Osteoblast (primary cell): ENCODE results near the gene TAS2R9. TPM values are rescaled to one million over a fixed set of nuclear protein-coding genes. Genes with fewer than 3 reads are reported as not detected.

Experiments used
- DNase-seq: peaks from one replicate; pipeline ENCODE4 v3.0.0; 2011; ENCODE audit warnings: low spot score, mixed read lengths; ENCODE audit not compliant: insufficient read length; ENCODE audit errors: missing footprints
- H2AFZ ChIP-seq: 2 replicates; pipeline ENCODE4 v1.6.0; 2011; ENCODE audit warnings: mild to moderate bottlenecking, low read length
- H3K27ac ChIP-seq: 2 replicates; pipeline ENCODE4 v1.5.1; 2011; ENCODE audit warnings: mild to moderate bottlenecking, low read depth, low read length, moderate library complexity
- H3K27me3 ChIP-seq: 2 replicates; pipeline ENCODE4 v1.6.0; 2012; ENCODE audit warnings: mild to moderate bottlenecking, control low read depth, inconsistent platforms, low read length, moderate library complexity; ENCODE audit not compliant: insufficient read depth
- H3K36me3 ChIP-seq: 2 replicates; pipeline ENCODE4 v1.5.1; 2011; ENCODE audit warnings: mild to moderate bottlenecking, low read length, control low read depth, moderate library complexity; ENCODE audit not compliant: insufficient read depth
- H3K4me1 ChIP-seq: 2 replicates; pipeline ENCODE4 v1.5.1; 2011; ENCODE audit warnings: mild to moderate bottlenecking, low read length, control low read depth, moderate library complexity; ENCODE audit not compliant: insufficient read depth
- H3K4me2 ChIP-seq: 2 replicates; pipeline ENCODE4 v1.6.0; 2011; ENCODE audit warnings: mild to moderate bottlenecking, low read length; ENCODE audit not compliant: insufficient read depth
- H3K4me3 ChIP-seq: fragments of 200-600 bp; sonication (generic); 3 replicates; pipeline ENCODE4 v1.5.1; 2012; ENCODE audit warnings: mild to moderate bottlenecking, low read length, inconsistent platforms; ENCODE audit not compliant: insufficient read depth
- H3K79me2 ChIP-seq: 2 replicates; pipeline ENCODE4 v1.6.0; 2012; ENCODE audit warnings: mild to moderate bottlenecking, low read length, control low read depth, inconsistent platforms; ENCODE audit not compliant: insufficient read depth
- H3K9me3 ChIP-seq: 2 replicates; pipeline ENCODE4 v1.5.1; 2011; ENCODE audit warnings: low read depth, low read length, control low read depth
- H4K20me1 ChIP-seq: 2 replicates; pipeline ENCODE4 v1.6.0; 2012; ENCODE audit warnings: mild to moderate bottlenecking, low read length, control low read depth; ENCODE audit not compliant: insufficient read depth
- total RNA-seq: library from RNA; depleted of rRNA; stranded (reverse); fragments of >200 nt; gene quantifications from 2 replicates; pipeline ENCODE4 v1.2.3, GENCODE V29; 2012
- TF ChIP-seq, protein P1 (sequence below): IDR thresholded peaks from 2 replicates; pipeline ENCODE4 v1.5.1; 2011; ENCODE audit warnings: mild to moderate bottlenecking, low read depth, low read length, moderate library complexity; ENCODE audit errors: extremely low read depth

TAS2R9 gene
- total RNA-seq, 1 donor: not detected

GRCh38 chr12:10849425-10849878 is 39.5 kb upstream of the TAS2R9 start, which contains the start of gene PRR4:
Gene PRR4, minus strand, starts transcription at chr12:10849475. Its CDS starts 38 bp downstream, at chr12:10849437.
- H3K4me3 ChIP-seq: no peak within 1 kb of the TSS
- H2AFZ ChIP-seq: no peak within 1 kb of the TSS
- no peak within 1 kb of the TSS for H3K27ac ChIP-seq
- peaks cover 8% of the 10 kb centered on the region for H4K20me1 ChIP-seq
- H3K9me3 ChIP-seq: no peaks in the 10 kb centered on the region
- TF ChIP-seq, protein P1, sequence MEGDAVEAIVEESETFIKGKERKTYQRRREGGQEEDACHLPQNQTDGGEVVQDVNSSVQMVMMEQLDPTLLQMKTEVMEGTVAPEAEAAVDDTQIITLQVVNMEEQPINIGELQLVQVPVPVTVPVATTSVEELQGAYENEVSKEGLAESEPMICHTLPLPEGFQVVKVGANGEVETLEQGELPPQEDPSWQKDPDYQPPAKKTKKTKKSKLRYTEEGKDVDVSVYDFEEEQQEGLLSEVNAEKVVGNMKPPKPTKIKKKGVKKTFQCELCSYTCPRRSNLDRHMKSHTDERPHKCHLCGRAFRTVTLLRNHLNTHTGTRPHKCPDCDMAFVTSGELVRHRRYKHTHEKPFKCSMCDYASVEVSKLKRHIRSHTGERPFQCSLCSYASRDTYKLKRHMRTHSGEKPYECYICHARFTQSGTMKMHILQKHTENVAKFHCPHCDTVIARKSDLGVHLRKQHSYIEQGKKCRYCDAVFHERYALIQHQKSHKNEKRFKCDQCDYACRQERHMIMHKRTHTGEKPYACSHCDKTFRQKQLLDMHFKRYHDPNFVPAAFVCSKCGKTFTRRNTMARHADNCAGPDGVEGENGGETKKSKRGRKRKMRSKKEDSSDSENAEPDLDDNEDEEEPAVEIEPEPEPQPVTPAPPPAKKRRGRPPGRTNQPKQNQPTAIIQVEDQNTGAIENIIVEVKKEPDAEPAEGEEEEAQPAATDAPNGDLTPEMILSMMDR: no peak
- no peaks in the 10 kb centered on the region for H3K36me3 ChIP-seq
- no peaks in the 10 kb centered on the region for H3K79me2 ChIP-seq
- H3K27me3 ChIP-seq: no peaks in the 10 kb centered on the region
- no peak for DNase-seq
- H3K4me1 ChIP-seq: peaks cover 3% of the 10 kb centered on the region
- no peak within 1 kb of the TSS for H3K4me2 ChIP-seq

- peaks cover 3% of the 10 kb centered on the region for H3K4me1 ChIP-seq
- H2AFZ ChIP-seq: no peak overlapping the region
- no peaks in the 10 kb centered on the region for H3K79me2 ChIP-seq
- no peak overlapping the region for H3K27ac ChIP-seq
- H4K20me1 ChIP-seq: no peaks in the 10 kb centered on the region
- no peak overlapping the region for H3K4me3 ChIP-seq
- no peaks in the 10 kb centered on the region for H3K9me3 ChIP-seq
- DNase-seq: no peak
- no peaks in the 10 kb centered on the region for H3K36me3 ChIP-seq
- TF ChIP-seq, protein P1: no peak
- H3K27me3 ChIP-seq: no peaks in the 10 kb centered on the region
- H3K4me2 ChIP-seq: no peak overlapping the region
These were observed 37.8 kb upstream of the TAS2R9 start for GRCh38 chr12:10847744-10848143.

- Histone ChIP-seq H2AFZ (no peak overlapping the region), H3K9me3 (no peaks in the 10 kb centered on the region), H3K4me2 (no peak overlapping the region), H3K27ac (no peak overlapping the region), H3K27me3 (no peaks in the 10 kb centered on the region), H3K4me1 (no peaks in the 10 kb centered on the region), H3K4me3 (no peak overlapping the region), H3K79me2 (no peaks in the 10 kb centered on the region), H3K36me3 (no peaks in the 10 kb centered on the region), H4K20me1 (no peaks in the 10 kb centered on the region)
- DNase-seq: no peak
- TF ChIP-seq, protein P1: no peak
These were observed 32.9 kb upstream of the TAS2R9 start for GRCh38 chr12:10842862-10843261.

GRCh38 chr12:10838461-10838860 is 28.5 kb upstream of the TAS2R9 start:
- H3K27ac ChIP-seq: no peak overlapping the region
- no peak overlapping the region for H2AFZ ChIP-seq
- no peaks in the 10 kb centered on the region for H3K4me1 ChIP-seq
- H3K4me2 ChIP-seq: no peak overlapping the region
- no peaks in the 10 kb centered on the region for H3K9me3 ChIP-seq
- H4K20me1 ChIP-seq: no peaks in the 10 kb centered on the region
- H3K79me2 ChIP-seq: no peaks in the 10 kb centered on the region
- no peak for DNase-seq
- no peaks in the 10 kb centered on the region for H3K27me3 ChIP-seq
- H3K4me3 ChIP-seq: no peak overlapping the region
- TF ChIP-seq, protein P1: no peak
- H3K36me3 ChIP-seq: no peaks in the 10 kb centered on the region
